Measurements from ENCODE around the gene GNAQ.

The GNAQ gene

GRCh38 chr9:77815260-77815659 lies 216.4 kb downstream of the GNAQ start:
- DNase-seq (ENCODE audit: low spot score): no peak

- DNase-seq (ENCODE audit: low spot score): no peak
These were observed 219.8 kb downstream of the GNAQ start for GRCh38 chr9:77811832-77812231.

DNA sequence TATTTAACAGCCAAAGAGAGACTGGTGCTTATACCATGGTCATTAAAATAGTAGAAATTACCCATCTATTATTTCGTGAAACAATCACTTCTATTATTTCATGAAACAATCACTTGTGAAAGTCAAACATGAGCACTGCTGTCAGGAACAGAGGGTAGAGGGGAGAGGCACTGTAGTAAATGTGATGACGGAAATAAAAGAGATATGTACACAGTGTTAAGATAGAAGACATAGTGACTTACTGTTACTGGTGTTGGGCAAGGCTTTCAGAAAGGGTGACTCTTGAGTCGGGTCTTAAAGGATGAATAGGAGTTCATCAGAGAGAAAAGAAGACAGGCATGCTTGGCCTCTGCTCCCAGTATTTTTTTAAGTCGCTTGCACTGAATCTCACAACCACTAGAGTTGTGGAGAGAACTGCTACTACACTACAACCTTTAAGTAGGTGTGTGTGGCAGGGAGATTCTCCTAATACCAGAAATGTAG lies 220.9 kb downstream of the GNAQ start:
- DNase-seq (ENCODE audit: low spot score): no peak

DNA sequence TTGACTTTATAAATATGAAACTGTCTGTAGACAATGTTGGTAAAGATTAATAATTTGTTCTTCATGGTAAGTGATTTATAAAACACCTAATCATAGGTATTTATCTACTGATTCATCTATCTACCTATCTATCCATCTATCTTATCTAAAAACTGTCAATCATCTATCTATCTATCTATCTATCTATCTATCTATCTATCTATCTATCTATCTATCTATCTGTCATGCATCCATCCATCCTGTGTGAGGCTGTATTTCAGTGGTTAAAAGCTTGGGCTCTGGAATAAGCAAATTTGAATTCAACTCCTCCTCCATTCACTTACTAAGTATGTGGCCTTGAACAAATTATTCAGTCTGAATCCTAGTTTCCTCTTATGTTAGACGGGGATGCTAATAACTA lies 221.6 kb downstream of the GNAQ start:
- DNase-seq (ENCODE audit: low spot score): no peak

- DNase-seq (ENCODE audit: low spot score): no peak
These were observed 222.1 kb downstream of the GNAQ start for GRCh38 chr9:77809552-77809951.

DNA sequence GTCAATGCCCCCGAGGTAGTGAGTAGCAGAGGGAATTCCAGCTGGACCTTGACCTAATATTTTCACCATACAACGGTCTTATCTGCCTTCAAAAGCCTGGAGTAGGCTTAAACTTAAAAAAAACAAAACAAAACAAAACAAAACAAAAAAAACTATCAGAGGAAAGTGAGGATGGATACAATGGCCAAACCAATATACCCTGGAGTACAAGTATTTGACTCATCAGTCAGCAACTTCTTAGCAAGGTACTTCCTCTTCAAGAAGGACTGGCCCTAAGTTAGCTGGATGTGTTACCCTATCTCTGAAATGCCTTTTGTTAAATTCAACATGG lies 222.9 kb downstream of the GNAQ start:
- no peak for DNase-seq (ENCODE audit: low spot score)

GRCh38 chr9:77807846-77808750 lies 223.5 kb downstream of the GNAQ start:
- no peak for DNase-seq (ENCODE audit: low spot score)

GRCh38 chr9:77807281-77807683 lies 224.3 kb downstream of the GNAQ start:
- no peak for DNase-seq (ENCODE audit: low spot score)

GRCh38 chr9:77806741-77807140 lies 224.9 kb downstream of the GNAQ start:
- no peak for DNase-seq (ENCODE audit: low spot score)

- DNase-seq (ENCODE audit: low spot score): no peak
These were observed 225.8 kb downstream of the GNAQ start for GRCh38 chr9:77805810-77806209.

- DNase-seq (ENCODE audit: low spot score): no peak
These were observed 228.2 kb downstream of the GNAQ start for GRCh38 chr9:77803423-77803822.

- no peak for DNase-seq (ENCODE audit: low spot score)
These were observed 228.9 kb downstream of the GNAQ start for GRCh38 chr9:77802515-77803293.

GRCh38 chr9:77802064-77802463 lies 229.5 kb downstream of the GNAQ start:
- no peak for DNase-seq (ENCODE audit: low spot score)

- no peak for DNase-seq (ENCODE audit: low spot score)
These were observed 230.6 kb downstream of the GNAQ start for GRCh38 chr9:77800924-77801551.

DNA sequence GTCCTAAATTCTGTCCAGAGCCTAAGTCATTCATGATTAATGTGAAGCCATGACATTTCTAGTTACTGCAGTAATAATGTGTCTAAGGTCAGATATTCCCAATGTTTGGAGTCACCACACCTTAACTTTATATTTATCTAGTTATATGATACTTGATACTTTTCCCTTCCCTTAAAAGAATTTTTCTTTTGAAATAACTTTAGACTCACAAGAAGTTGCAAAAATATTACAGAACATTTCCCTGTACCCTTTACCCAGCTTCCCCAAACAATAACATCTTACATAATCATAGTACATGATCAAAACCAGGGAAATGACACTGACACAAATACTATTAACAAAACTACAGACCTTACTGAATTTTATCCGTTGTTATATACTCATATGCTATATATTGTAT lies 233.5 kb downstream of the GNAQ start:
- no peak for DNase-seq (ENCODE audit: low spot score)

DNA sequence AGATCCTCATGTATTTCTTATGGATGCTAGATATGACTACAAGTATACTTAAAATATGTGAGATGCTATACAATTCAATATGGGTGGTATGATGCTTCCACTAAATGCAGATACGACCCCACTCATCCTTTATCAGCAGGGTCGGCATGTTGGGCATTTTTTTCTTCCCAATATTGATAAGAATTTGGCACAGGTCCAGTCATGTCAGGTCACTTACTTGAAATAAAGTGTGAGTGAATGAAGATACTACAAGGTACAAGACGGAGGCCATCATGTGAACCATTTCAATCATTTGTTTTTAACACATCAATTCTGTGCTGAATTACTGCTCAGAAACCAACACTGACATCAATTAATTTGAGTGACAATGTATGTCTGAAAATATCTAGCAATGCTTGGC lies 236.6 kb downstream of the GNAQ start:
- no peak for DNase-seq (ENCODE audit: low spot score)

GRCh38 chr9:77793849-77794248 lies 237.8 kb downstream of the GNAQ start:
- DNase-seq (ENCODE audit: low spot score): no peak

- no peak for DNase-seq (ENCODE audit: low spot score)
These were observed 241.7 kb downstream of the GNAQ start for GRCh38 chr9:77789891-77790290.

GRCh38 chr9:77785341-77785740 lies 246.3 kb downstream of the GNAQ start:
- DNase-seq (ENCODE audit: low spot score): no peak

GRCh38 chr9:77783518-77783917 lies 248.1 kb downstream of the GNAQ start:
- no peak for DNase-seq (ENCODE audit: low spot score)

- DNase-seq (ENCODE audit: low spot score): no peak
These were observed 252.6 kb downstream of the GNAQ start for GRCh38 chr9:77779010-77779409.

GRCh38 chr9:77773381-77773780 lies 258.2 kb downstream of the GNAQ start:
- DNase-seq (ENCODE audit: low spot score): no peak

DNA sequence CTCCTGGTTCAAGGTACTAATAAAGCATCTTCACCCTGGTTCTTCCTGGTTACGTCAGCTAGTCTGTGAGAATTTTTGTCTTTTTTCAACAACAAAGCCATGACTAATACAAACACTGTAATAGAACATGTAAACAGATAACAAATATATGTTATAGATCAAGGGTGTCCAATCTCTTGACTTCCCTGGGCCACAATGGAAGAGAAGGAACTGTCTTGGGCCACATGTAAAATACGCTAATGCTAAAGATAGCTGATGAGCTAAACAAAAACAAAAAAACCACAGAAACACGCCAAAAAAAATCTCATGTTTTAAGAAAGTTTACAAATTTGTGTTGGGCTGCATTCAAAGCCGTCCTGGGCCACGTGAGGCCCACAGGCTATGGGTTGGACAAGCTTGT lies 259.0 kb downstream of the GNAQ start:
- DNase-seq (ENCODE audit: low spot score): no peak
